GM23338 (cell line): Measurements from ENCODE around the gene NMD3. TPM values are rescaled to one million over a fixed set of nuclear protein-coding genes. Genes with fewer than 3 reads are reported as not detected.

ENCODE experiments used
- ATAC-seq: fragments of 200-7000 bp; cut with Tn5 transposase; 3 replicates; pipeline ENCODE4 v1.9.1; 2020
- DNase-seq: peaks from one replicate; pipeline ENCODE4 v3.0.0-alpha.2; 2015; ENCODE audit warnings: low spot score
- H2AFZ ChIP-seq: fragments of 200-600 bp; sonication (generic); 2 replicates; pipeline ENCODE4 v1.8.0; 2016; ENCODE audit warnings: antibody characterized with exemption, mild to moderate bottlenecking, moderate library complexity
- H3F3A ChIP-seq: fragments of 200-600 bp; sonication (generic); replicated peaks from 2 replicates; pipeline ENCODE4 v1.8.0; 2017; ENCODE audit warnings: antibody characterized with exemption, mixed run types, low read depth
- H3K27ac ChIP-seq: fragments of 200-600 bp; sonication (generic); 2 replicates; pipeline ENCODE4 v1.6.1; 2016; ENCODE audit warnings: low read depth
- H3K27me3 ChIP-seq: fragments of 200-600 bp; sonication (generic); 2 replicates; pipeline ENCODE4 v1.8.0; 2016; ENCODE audit warnings: mild to moderate bottlenecking, mixed run types, moderate library complexity; ENCODE audit not compliant: insufficient read depth
- H3K36me3 ChIP-seq: fragments of 200-600 bp; sonication (generic); 2 replicates; pipeline ENCODE4 v1.8.0; 2016; ENCODE audit warnings: mild to moderate bottlenecking; ENCODE audit not compliant: insufficient read depth
- H3K4me1 ChIP-seq: fragments of 200-600 bp; sonication (generic); 2 replicates; pipeline ENCODE4 v1.8.0; 2016; ENCODE audit warnings: mild to moderate bottlenecking, moderate library complexity; ENCODE audit not compliant: insufficient read depth
- H3K4me2 ChIP-seq: fragments of 200-600 bp; sonication (generic); 2 replicates; pipeline ENCODE4 v1.7.1; 2017; ENCODE audit warnings: mixed run types
- H3K4me3 ChIP-seq: fragments of 200-600 bp; sonication (generic); 2 replicates; pipeline ENCODE4 v1.6.1; 2016; ENCODE audit warnings: mixed run types
- H3K79me2 ChIP-seq: fragments of 200-600 bp; sonication (generic); replicated peaks from 2 replicates; pipeline ENCODE4 v1.8.0; 2017; ENCODE audit warnings: mild to moderate bottlenecking; ENCODE audit not compliant: insufficient read depth
- H3K9me2 ChIP-seq: fragments of 200-600 bp; sonication (generic); 2 replicates; pipeline ENCODE4 v1.8.0; 2017; ENCODE audit not compliant: insufficient read depth
- H4K20me1 ChIP-seq: fragments of 200-600 bp; sonication (generic); replicated peaks from 2 replicates; pipeline ENCODE4 v1.8.0; 2017; ENCODE audit warnings: mild to moderate bottlenecking; ENCODE audit not compliant: insufficient read depth
- H3K27ac Mint-ChIP-seq: 2 replicates; pipeline ENCODE4 v1.8.0; 2020; ENCODE audit warnings: inconsistent platforms, mild to moderate bottlenecking, moderate library complexity, mixed read lengths
- H3K27me3 Mint-ChIP-seq: 3 replicates; pipeline ENCODE4 v1.8.0; 2022; ENCODE audit warnings: low read depth, mild to moderate bottlenecking, moderate library complexity, mixed read lengths, inconsistent platforms; ENCODE audit not compliant: insufficient read depth, poor library complexity
- H3K36me3 Mint-ChIP-seq: 3 replicates; pipeline ENCODE4 v1.8.0; 2021; ENCODE audit warnings: low read depth, mild to moderate bottlenecking, inconsistent platforms, moderate library complexity, mixed read lengths
- H3K4me1 Mint-ChIP-seq: 3 replicates; pipeline ENCODE4 v1.8.0; 2020; ENCODE audit warnings: mild to moderate bottlenecking, inconsistent platforms, mixed read lengths
- H3K4me3 Mint-ChIP-seq: 3 replicates; pipeline ENCODE4 v1.8.0; 2021; ENCODE audit warnings: moderate library complexity, mild to moderate bottlenecking, inconsistent platforms, mixed read lengths
- H3K9me3 Mint-ChIP-seq: 3 replicates; pipeline ENCODE4 v1.8.0; 2020; ENCODE audit warnings: moderate library complexity, mild to moderate bottlenecking, inconsistent platforms, mixed read lengths
- CTCF ChIP-seq, 2 experiments: fragments of 200-600 bp in 1 of 2; sonication (generic) in 1 of 2; conservative IDR thresholded peaks; 2 replicates each; pipeline versions ENCODE4 v1.5.1 to v1.6.1; 2016 to 2017; ENCODE audit warnings: antibody characterized with exemption in 2 of 2, low read depth in 2 of 2, mild to moderate bottlenecking in 2 of 2, moderate library complexity in 1 of 2
- ETS1 ChIP-seq: IDR thresholded peaks from 2 replicates; pipeline ENCODE4 v1.6.1; 2016; ENCODE audit warnings: antibody characterized with exemption
- EZH2 ChIP-seq: fragments of 200-600 bp; sonication (generic); IDR thresholded peaks from one replicate; pipeline ENCODE4 v1.8.0; 2017; ENCODE audit warnings: antibody characterized with exemption, mild to moderate bottlenecking, low read depth; ENCODE audit not compliant: unreplicated experiment
- NANOG ChIP-seq: IDR thresholded peaks from 2 replicates; pipeline ENCODE4 v1.6.1; 2016; ENCODE audit warnings: antibody characterized with exemption, borderline replicate concordance
- POLR2AphosphoS5 ChIP-seq: IDR thresholded peaks from 2 replicates; pipeline ENCODE4 v1.6.1; 2016; ENCODE audit warnings: antibody characterized with exemption, low read depth
- STAT1 ChIP-seq: IDR thresholded peaks from one replicate; pipeline ENCODE4 v1.6.1; 2016; ENCODE audit warnings: antibody characterized with exemption; ENCODE audit not compliant: unreplicated experiment
- ZNF114 ChIP-seq: fragments of 250-450 bp; sonication (Bioruptor Pico); IDR thresholded peaks from 2 replicates; pipeline ENCODE4 v1.5.0; 2020; ENCODE audit warnings: mild to moderate bottlenecking, moderate library complexity
- ZNF462 ChIP-seq: fragments of 250-450 bp; sonication (Bioruptor Pico); IDR thresholded peaks from 2 replicates; pipeline ENCODE4 v1.5.0; 2020; ENCODE audit warnings: mild to moderate bottlenecking, moderate library complexity
- polyA plus RNA-seq: library from polyadenylated mRNA; unstranded; fragments of >200 nt; fragmentation: Nextera tagmentation; extraction: Ambion mirVana; gene quantifications from 2 replicates; pipeline ENCODE4 v1.2.1, GENCODE V29; 2016
- total RNA-seq: library from RNA; depleted of rRNA; stranded (reverse); fragments of >200 nt; shearing (Covaris generic); gene quantifications from 2 replicates; pipeline ENCODE4 v1.2.3, GENCODE V29; 2014

The NMD3 gene
- total and polyA plus RNA-seq, 2 experiments from 2014 or later, result 27.3 to 67.4 TPM

- H3K27ac Mint-ChIP-seq, result no peak overlapping the region
- H3K27me3 Mint-ChIP-seq, result no peaks in the 10 kb centered on the region
- H3K4me1 ChIP-seq, result peaks cover 13% of the 10 kb centered on the region
- no peak for ATAC-seq
- TF ChIP-seq ETS1 (no peak), NANOG (no peak), POLR2AphosphoS5 (no peak)
- H3K4me2 ChIP-seq, result peak overlapping the region; percentile 82
- DNase-seq, result no peak
- peak overlapping the region; percentile 91 for H3K4me3 Mint-ChIP-seq
- H3K4me3 ChIP-seq, result peak overlapping the region; percentile 69
- no peak overlapping the region for H2AFZ ChIP-seq
- no peak overlapping the region for H3K27ac ChIP-seq
- H3K27me3 ChIP-seq, result no peaks in the 10 kb centered on the region
- H3K9me3 Mint-ChIP-seq, result no peaks in the 10 kb centered on the region
- H3K36me3 Mint-ChIP-seq, result peaks cover 14% of the 10 kb centered on the region; the same call in 2 of the 3 replicates
- H4K20me1 ChIP-seq, result peaks cover 11% of the 10 kb centered on the region
- peaks cover 16% of the 10 kb centered on the region for H3K36me3 ChIP-seq
- H3K4me1 Mint-ChIP-seq, result peaks cover 7% of the 10 kb centered on the region; the same call in 2 of the 3 replicates
- no peaks in the 10 kb centered on the region for H3K9me2 ChIP-seq
- H3K79me2 ChIP-seq, result peaks cover 51% of the 10 kb centered on the region
- no peaks in the 10 kb centered on the region for H3F3A ChIP-seq
Measured at GRCh38 chr3:161222662-161223061, 1.6 kb downstream of the NMD3 start.

- no peak overlapping the region for H3K4me3 Mint-ChIP-seq
- Histone ChIP-seq H3K27me3 (no peaks in the 10 kb centered on the region), H3K79me2 (peaks cover 68% of the 10 kb centered on the region), H3K36me3 (peaks cover 21% of the 10 kb centered on the region), H3K4me2 (no peak overlapping the region), H3K27ac (no peak overlapping the region), H4K20me1 (peaks cover 17% of the 10 kb centered on the region), H3K4me3 (no peak overlapping the region), H2AFZ (no peak overlapping the region), H3K4me1 (peaks cover 13% of the 10 kb centered on the region), H3K9me2 (no peaks in the 10 kb centered on the region), H3F3A (no peaks in the 10 kb centered on the region)
- no peak overlapping the region for H3K27ac Mint-ChIP-seq
- H3K9me3 Mint-ChIP-seq, result no peaks in the 10 kb centered on the region
- peaks cover 14% of the 10 kb centered on the region; the same call in 2 of the 3 replicates for H3K36me3 Mint-ChIP-seq
- H3K4me1 Mint-ChIP-seq, result peaks cover 7% of the 10 kb centered on the region; the same call in 2 of the 3 replicates
- no peaks in the 10 kb centered on the region for H3K27me3 Mint-ChIP-seq
- ATAC-seq (no peak), DNase-seq (no peak)
- no peak for TF ChIP-seq EZH2
- TF ChIP-seq ZNF114 (CRISPR knock-in tag), result no peak
- no peak for TF ChIP-seq ETS1
- no peak for TF ChIP-seq ZNF462
- no peak for TF ChIP-seq CTCF (conservative IDR thresholded peaks at IDR 0.05; ENCODE audit: low read depth in 2 of 2)
- TF ChIP-seq POLR2AphosphoS5, result no peak
- no peak for TF ChIP-seq STAT1
- no peak for TF ChIP-seq NANOG
Measured at GRCh38 chr3:161224786-161225185, 3.7 kb downstream of the NMD3 start.
